Uterus (tissue), 2 donors: Measurements from ENCODE around the gene CCL11.

Experiments
- CTCF ChIP-seq, 4 experiments: fragments of 200-600 bp in 2 of 4; fragments of 450-650 bp in 2 of 4; sonication (generic) in 2 of 4; IDR thresholded peaks; one replicate each; pipeline ENCODE4 v1.5.1; 2016 to 2019; ENCODE audit warnings: antibody characterized with exemption in 4 of 4, mild to moderate bottlenecking in 2 of 4, moderate library complexity in 1 of 4
- POLR2A ChIP-seq, 2 donors: fragments of 450-650 bp; IDR thresholded peaks; one replicate each; pipeline ENCODE4 v1.6.1; 2016; ENCODE audit warnings: antibody characterized with exemption in 2 of 2, mild to moderate bottlenecking in 1 of 2, moderate library complexity in 1 of 2

DNA sequence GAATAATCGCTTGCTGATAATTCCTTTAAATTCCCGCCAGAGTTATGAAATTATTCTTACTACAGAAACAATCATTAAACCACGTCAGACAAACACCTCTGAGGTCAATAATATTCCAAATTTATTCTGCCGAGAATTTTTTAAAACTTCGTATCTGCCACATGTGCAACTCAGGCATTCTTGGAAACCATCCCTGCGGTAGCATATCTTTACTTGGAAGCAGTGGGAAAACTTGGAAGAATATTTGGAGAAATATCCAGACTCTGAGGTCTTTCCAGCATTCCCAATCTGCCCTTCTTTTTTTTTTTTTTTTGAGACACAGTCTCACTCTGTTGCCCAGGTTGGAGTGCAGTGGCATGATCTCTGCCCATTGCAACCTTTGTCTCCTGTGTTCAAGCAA is 2.0 kb upstream of the CCL11 start:
- TF ChIP-seq CTCF (IDR thresholded peaks at IDR 0.05) (no peak), POLR2A (IDR thresholded peaks at IDR 0.05) (no peak)
